MCF 10A (cell line): Measurements from ENCODE around the gene FAM83B. TPM values are rescaled to one million over a fixed set of nuclear protein-coding genes. Genes with fewer than 3 reads are reported as not detected.

ENCODE experiments used
- BruUV-seq: library from RNA; stranded (reverse); fragments of 400-500 nt; replicated peaks from 2 replicates; lab custom pipeline; 2021; lab: Mats Ljungman, UMichigan
- CTCF ChIA-PET: fragments of 300-600 bp; sonication (Branson Sonifier 250); formaldehyde crosslinking; extraction: SDS; loops from one replicate; lab custom pipeline; 2021; ENCODE audit warnings: antibody characterized with exemption, inconsistent platforms; lab: Yijun Ruan, JAX
- POLR2A ChIA-PET: fragments of 300-600, 350-650 bp; sonication (Branson Sonifier 250); formaldehyde crosslinking; extraction: SDS; loops from one replicate; lab custom pipeline; 2020; ENCODE audit warnings: antibody characterized with exemption, inconsistent platforms; lab: Yijun Ruan, JAX
- DNase-seq: peaks from one replicate; pipeline ENCODE4 v3.0.0-alpha.2; 2018; ENCODE audit not compliant: unreplicated experiment
- H3K27ac Mint-ChIP-seq: one replicate; pipeline ENCODE4 v1.8.0; 2022; ENCODE audit warnings: mild to moderate bottlenecking, low read depth, mixed read lengths; ENCODE audit not compliant: unreplicated experiment
- H3K27me3 Mint-ChIP-seq: one replicate; pipeline ENCODE4 v1.8.0; 2022; ENCODE audit warnings: mixed read lengths; ENCODE audit not compliant: insufficient read depth, unreplicated experiment
- H3K36me3 Mint-ChIP-seq: one replicate; pipeline ENCODE4 v1.8.0; 2022; ENCODE audit warnings: mild to moderate bottlenecking, moderate library complexity, mixed read lengths; ENCODE audit not compliant: insufficient read depth, unreplicated experiment
- H3K4me1 Mint-ChIP-seq: one replicate; pipeline ENCODE4 v1.8.0; 2022; ENCODE audit warnings: mixed read lengths; ENCODE audit not compliant: insufficient read depth, unreplicated experiment
- H3K4me3 Mint-ChIP-seq: one replicate; pipeline ENCODE4 v1.8.0; 2022; ENCODE audit warnings: mild to moderate bottlenecking, moderate library complexity, mixed read lengths; ENCODE audit not compliant: unreplicated experiment
- H3K9me3 Mint-ChIP-seq: one replicate; pipeline ENCODE4 v1.8.0; 2022; ENCODE audit warnings: mixed read lengths; ENCODE audit not compliant: unreplicated experiment
- CTCF ChIP-seq: fragments of 200-600 bp; IDR thresholded peaks from one replicate; pipeline ENCODE4 v1.8.0; 2022; ENCODE audit warnings: antibody characterized with exemption, mild to moderate bottlenecking; ENCODE audit not compliant: unreplicated experiment
- intact Hi-C: fragments of 100-400 bp; cut with micrococcal nuclease; formaldehyde crosslinking; loops from 2 replicates; pipeline ENCODE4 v1.14.1; 2022
- total RNA-seq: library from RNA; stranded (reverse); gene quantifications from 2 replicates; pipeline ENCODE4 v1.2.3, GENCODE V29; 2022

FAM83B gene
- total RNA-seq, 1 experiment from 2014 or later = 25.4 TPM

- intact Hi-C loops = no loop called here
- DNase-seq = no peak
- ChIA-PET POLR2A (interaction anchor here (0.8 to 0.9 kb wide), 2 partner anchors 10 to 30 kb away, joined by 3 to 5 read pairs; no protein-coding TSS in a partner anchor), CTCF (no interaction called here)
- no peaks in the 10 kb centered on the region for H3K36me3 Mint-ChIP-seq
- no peak overlapping the region for H3K4me3 Mint-ChIP-seq
- H3K4me1 Mint-ChIP-seq = peaks cover 22% of the 10 kb centered on the region
- BruUV-seq = no TSS peak
- H3K9me3 Mint-ChIP-seq = peaks cover 7% of the 10 kb centered on the region
- no peak overlapping the region for H3K27ac Mint-ChIP-seq
- H3K27me3 Mint-ChIP-seq = no peaks in the 10 kb centered on the region
- TF ChIP-seq CTCF = no peak
These were observed 40.5 kb downstream of the FAM83B start for GRCh38 chr6:54886932-54887584.

GRCh38 chr6:54891536-54891935 is 45.0 kb downstream of the FAM83B start:
- H3K27me3 Mint-ChIP-seq = no peaks in the 10 kb centered on the region
- CTCF ChIA-PET = interaction anchor here (0.7 kb wide), 1 partner anchor 99 kb away, joined by 3 read pairs; no protein-coding TSS in a partner anchor
- intact Hi-C loops = no loop called here
- DNase-seq = no peak
- POLR2A ChIA-PET = interaction anchor here (0.7 kb wide), 2 partner anchors 12 to 414 kb away, joined by 3 read pairs; no protein-coding TSS in a partner anchor
- H3K4me1 Mint-ChIP-seq = peaks cover 25% of the 10 kb centered on the region
- BruUV-seq = no TSS peak
- TF ChIP-seq CTCF = no peak
- H3K27ac Mint-ChIP-seq = no peak overlapping the region
- H3K9me3 Mint-ChIP-seq = peaks cover 7% of the 10 kb centered on the region
- no peak overlapping the region for H3K4me3 Mint-ChIP-seq
- no peaks in the 10 kb centered on the region for H3K36me3 Mint-ChIP-seq

DNA sequence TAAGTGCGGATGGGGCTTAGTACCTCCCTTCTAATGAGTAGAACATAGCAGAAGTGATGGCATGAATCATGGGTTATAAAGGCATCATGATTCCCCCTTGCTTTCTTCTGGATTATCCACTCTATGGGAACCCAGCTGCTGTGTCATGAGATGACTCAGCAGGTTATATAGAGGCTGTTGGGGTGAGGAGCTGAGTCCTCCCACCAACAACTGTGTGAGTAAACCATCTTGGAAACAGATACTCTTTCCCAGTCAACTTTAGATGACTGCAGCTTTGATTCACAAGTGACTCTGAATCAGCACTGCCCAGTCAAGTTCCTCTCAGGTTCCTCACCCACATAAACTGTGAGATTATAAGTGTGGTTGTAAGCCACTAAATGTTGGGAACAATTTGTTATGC is 46.3 kb downstream of the FAM83B start:
- Mint-ChIP-seq H3K4me1 (peaks cover 25% of the 10 kb centered on the region), H3K27ac (no peak overlapping the region), H3K9me3 (peaks cover 7% of the 10 kb centered on the region), H3K27me3 (no peaks in the 10 kb centered on the region), H3K36me3 (no peaks in the 10 kb centered on the region), H3K4me3 (no peak overlapping the region)
- peak; percentile 70 for DNase-seq
- ChIA-PET POLR2A (interaction anchor here (0.6 to 1.1 kb wide), 4 partner anchors 13 to 488 kb away, joined by 3 to 6 read pairs (median 3); no protein-coding TSS in a partner anchor), CTCF (no interaction called here)
- intact Hi-C loops = loop anchor here (1.0 kb wide), 1 partner anchor 24 kb away; no protein-coding TSS in a partner anchor
- BruUV-seq = no TSS peak
- no peak for TF ChIP-seq CTCF

DNA sequence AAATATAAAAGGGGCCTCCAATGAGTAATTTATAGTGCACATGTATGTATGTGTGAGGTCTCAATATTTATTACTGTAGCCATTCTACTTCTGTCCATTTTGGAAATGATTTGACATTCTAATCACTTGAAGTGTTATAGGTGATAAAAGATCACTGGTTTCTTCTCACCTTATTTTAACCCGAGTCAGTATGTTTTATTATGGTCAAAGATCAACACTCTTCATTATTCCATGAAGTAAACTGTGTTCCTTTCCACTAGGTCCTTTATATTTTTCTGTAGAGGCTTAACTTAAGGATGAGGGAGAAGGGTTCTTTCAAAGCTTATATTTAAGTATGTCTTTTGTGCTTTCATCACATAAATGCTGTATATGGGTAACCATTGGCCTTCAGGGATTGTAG is 47.2 kb downstream of the FAM83B start:
- H3K27me3 Mint-ChIP-seq = no peaks in the 10 kb centered on the region

More for the DNA sequence above, 47.2 kb downstream of the FAM83B start:
- no peaks in the 10 kb centered on the region for H3K36me3 Mint-ChIP-seq
- TF ChIP-seq CTCF = no peak
- DNase-seq = no peak
- peaks cover 21% of the 10 kb centered on the region for H3K4me1 Mint-ChIP-seq
- peaks cover 3% of the 10 kb centered on the region for H3K9me3 Mint-ChIP-seq
- no TSS peak for BruUV-seq
- intact Hi-C loops = loop anchor here (1.0 kb wide), 1 partner anchor 23 kb away; no protein-coding TSS in a partner anchor
- H3K4me3 Mint-ChIP-seq = no peak overlapping the region
- ChIA-PET POLR2A (no interaction called here), CTCF (no interaction called here)
- no peak overlapping the region for H3K27ac Mint-ChIP-seq
